ENCODE data around the gene FANCG.

The FANCG gene

GRCh38 chr9:35102769-35103659 is 23.3 kb upstream of the FANCG start, which contains the start of gene STOML2:
Gene STOML2 (minus strand): TSS chr9:35103131. CDS start chr9:35103094, 37 bp downstream.
- FAIRE-seq = peak; percentile 96

- FAIRE-seq = no peak
These were observed 22.7 kb upstream of the FANCG start for GRCh38 chr9:35102465-35102768.

GRCh38 chr9:35097573-35097972 is 17.8 kb upstream of the FANCG start:
- no peak for FAIRE-seq

GRCh38 chr9:35096035-35096849 is 16.5 kb upstream of the FANCG start, which contains the start of gene PIGO:
Gene PIGO (minus strand): TSS chr9:35096591. CDS start chr9:35095565, 1,026 bp downstream.
- no peak for FAIRE-seq

- FAIRE-seq = no peak
These were observed 11.8 kb upstream of the FANCG start for GRCh38 chr9:35091536-35091935.

GRCh38 chr9:35089434-35089833 is 9.7 kb upstream of the FANCG start:
- FAIRE-seq = no peak

- no peak for FAIRE-seq
These were observed 5.3 kb upstream of the FANCG start for GRCh38 chr9:35085078-35085477.

- FAIRE-seq = no peak
These were observed 709 bp downstream of the FANCG start for GRCh38 chr9:35079041-35079425.

- FAIRE-seq = no peak
These were observed 1.7 kb downstream of the FANCG start for GRCh38 chr9:35078066-35078465.

- FAIRE-seq = no peak
These were observed 2.9 kb downstream of the FANCG start for GRCh38 chr9:35076848-35077247.

- no peak for FAIRE-seq
These were observed 4.4 kb downstream of the FANCG start for GRCh38 chr9:35075358-35075757.

GRCh38 chr9:35074791-35075190 is 5.0 kb downstream of the FANCG start:
- no peak for FAIRE-seq

- no peak for FAIRE-seq
These were observed 5.6 kb downstream of the FANCG start for GRCh38 chr9:35074141-35074540.

GRCh38 chr9:35073279-35073612 is 6.5 kb downstream of the FANCG start:
- no peak for FAIRE-seq

- peak; percentile 98 for FAIRE-seq
These were observed 7.1 kb downstream of the FANCG start, which contains the start of gene VCP for GRCh38 chr9:35072461-35073278. Gene VCP (minus strand): TSS chr9:35072625. CDS start chr9:35072353, 272 bp downstream.

GRCh38 chr9:35071814-35072460 is 7.8 kb downstream of the FANCG start:
- FAIRE-seq = no peak

GRCh38 chr9:35070823-35071813 is 8.6 kb downstream of the FANCG start:
- peak; percentile 53 for FAIRE-seq

- FAIRE-seq = no peak
These were observed 10.7 kb downstream of the FANCG start for GRCh38 chr9:35069020-35069419.

- no peak for FAIRE-seq
These were observed 12.7 kb downstream of the FANCG start for GRCh38 chr9:35067056-35067455.

GRCh38 chr9:35060548-35061207 is 19.1 kb downstream of the FANCG start:
- FAIRE-seq = no peak

- FAIRE-seq = no peak
These were observed 20.3 kb downstream of the FANCG start for GRCh38 chr9:35059438-35059837.

All from islet of Langerhans (tissue), 1 donor.